Left cardiac atrium (tissue), 4 donors: ENCODE measurements around the gene CUX1. TPM values are rescaled to one million over a fixed set of nuclear protein-coding genes. Genes with fewer than 3 reads are reported as not detected.
"Not testable (repeated sequence)": the region's sequence is repeated elsewhere in the genome, so short reads cannot be mapped to it uniquely, and the experiment has no call there.

ENCODE experiments used
- ATAC-seq, 2 donors: fragments of 200-7000 bp; cut with Tn5 transposase; one replicate each; pipeline ENCODE4 v1.9.1; 2020; ENCODE audit warnings: mild to moderate bottlenecking in 2 of 2, moderate library complexity in 2 of 2
- DNase-seq: peaks from one replicate; pipeline ENCODE4 v3.0.0-alpha.2; 2020
- intact Hi-C, 2 donors: fragments of 100-400 bp; cut with DNase I; formaldehyde crosslinking; loops; one replicate each; pipeline versions ENCODE4 v1.14.1 to v1.15.1; 2022 to 2023
- total RNA-seq, 2 donors: library from RNA; stranded (reverse); fragmentation: NEBNext Ultra II Directional; extraction: Animal tissue kit (Norgen Biotek cat#: 25700); gene quantifications; one replicate each; pipeline ENCODE4 v1.2.1, GENCODE V29; 2021
- donor health status: DM: no; HTN: yes; CAD: no.
- donor health status: DM: no; HTN: yes; CAD: no; lungs with severe emphysema.
- donor health status: DM: yes; HTN: yes; CAD: no.
- donor health status: Dilated cardiomyopathy.

CUX1 gene
- total RNA-seq, 2 donors from 2014 or later, result 81.6 to 108 TPM

DNA sequence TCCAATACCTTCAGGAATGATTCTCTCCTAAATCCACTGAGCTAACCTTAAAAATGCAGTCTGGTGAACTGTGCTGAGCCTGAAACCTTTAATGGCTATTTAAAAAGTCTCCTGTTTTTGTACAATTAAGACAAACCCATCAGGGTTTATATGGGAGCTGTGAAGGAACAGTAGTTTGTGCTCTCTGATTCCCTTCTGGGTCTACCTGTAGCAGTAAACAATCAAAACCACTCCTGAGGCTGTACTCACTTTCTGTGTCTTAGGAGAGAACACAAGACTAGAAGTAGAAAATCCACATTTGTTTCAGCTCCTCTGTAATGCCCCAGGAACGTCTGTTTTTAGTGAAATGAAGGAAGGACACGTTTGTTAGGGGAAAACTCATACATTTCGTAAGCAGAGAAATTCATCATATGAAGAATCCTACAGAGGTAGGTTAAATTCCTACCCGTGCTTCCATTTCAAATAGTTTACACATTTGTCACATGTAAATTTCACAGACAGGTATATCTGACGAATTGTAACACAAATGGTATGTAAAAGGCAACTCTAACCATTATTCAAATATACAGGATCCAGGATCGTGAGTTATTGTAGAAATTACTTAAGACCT, 2.6 kb downstream of the CUX1 start:
- DNase-seq (no peak), ATAC-seq (no peak)
- intact Hi-C loops, result loop anchor here in 1 of 2 donors (5.0 kb wide), 3 partner anchors 37 to 412 kb away; no protein-coding TSS in a partner anchor

DNA sequence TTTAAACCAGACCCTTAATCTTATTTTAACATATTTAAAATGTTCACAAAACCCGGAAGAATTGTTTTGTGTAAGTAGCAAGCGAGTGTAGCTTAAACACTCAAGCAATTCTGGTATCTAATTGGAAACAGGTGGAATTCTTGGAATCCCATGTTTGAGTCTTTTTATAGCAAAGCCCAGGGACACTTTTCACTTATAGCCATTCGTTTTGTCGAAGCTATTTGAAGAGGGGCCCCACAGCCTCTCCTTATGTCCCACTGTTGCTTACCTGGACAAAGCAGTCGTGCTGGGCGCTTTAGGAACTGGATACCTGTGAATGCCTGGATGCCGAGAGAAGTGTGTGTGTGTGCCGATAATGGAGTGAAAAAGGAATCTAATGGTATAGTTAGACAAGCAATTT, 3.3 kb downstream of the CUX1 start:
- ATAC-seq, result no peak
- intact Hi-C loops, result no loop called here

GRCh38 chr7:101822632-101823031, 5.2 kb downstream of the CUX1 start:
- intact Hi-C loops, DNase-seq, ATAC-seq: not testable (repeated sequence)

More for the DNA sequence above, 3.3 kb downstream of the CUX1 start:
- DNase-seq, result no peak

GRCh38 chr7:101823096-101823495, 5.7 kb downstream of the CUX1 start:
- intact Hi-C loops, result no loop called here
- ATAC-seq, result peak in 1 of 2 donors; percentile 4
- DNase-seq, result no peak

- DNase-seq, result no peak
- intact Hi-C loops, result no loop called here
- no peak for ATAC-seq
These were observed 6.2 kb downstream of the CUX1 start for GRCh38 chr7:101823596-101823995.

GRCh38 chr7:101824440-101824839, 7.0 kb downstream of the CUX1 start:
- intact Hi-C loops, result no loop called here
- no peak for ATAC-seq

DNA sequence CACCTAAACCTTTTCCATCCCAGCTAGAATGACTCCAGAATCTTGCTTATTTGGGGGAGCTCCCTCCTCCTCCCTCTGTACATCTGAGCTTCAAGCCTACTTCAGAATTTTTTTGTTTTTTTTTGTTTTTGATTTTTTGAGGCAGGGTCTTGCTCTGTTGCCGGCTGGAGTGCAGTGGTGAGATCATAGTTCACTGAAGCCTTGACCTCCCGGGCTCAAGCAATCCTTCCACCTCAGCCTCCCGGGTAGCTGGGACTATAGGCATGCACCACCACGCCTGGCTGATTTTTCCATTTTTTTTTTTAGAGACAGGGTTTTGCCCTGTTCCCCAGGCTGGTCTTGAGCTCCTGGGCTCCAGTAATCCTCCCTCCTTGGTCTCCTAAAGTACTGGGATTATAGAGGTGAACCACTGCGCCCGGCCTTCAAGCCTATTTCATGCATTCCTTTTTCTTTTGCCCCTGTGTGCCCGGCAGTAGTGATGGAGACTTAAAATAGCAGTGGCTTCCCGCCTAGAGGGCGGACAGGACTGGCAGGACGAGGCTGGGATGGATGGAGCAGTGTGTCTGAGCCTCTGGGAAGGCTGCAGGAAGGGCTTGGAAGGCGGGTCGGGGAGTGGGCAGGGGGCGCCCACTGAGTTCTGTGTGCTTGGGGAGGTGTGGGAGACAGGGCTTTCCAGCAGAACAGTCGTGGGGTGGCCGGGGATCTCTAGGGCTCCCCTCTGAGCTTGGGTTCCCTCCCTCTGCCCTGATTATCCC, 8.8 kb downstream of the CUX1 start:
- intact Hi-C loops, result no loop called here
- ATAC-seq, result no peak
- no peak for DNase-seq

More at GRCh38 chr7:101824440-101824839, 7.0 kb downstream of the CUX1 start:
- no peak for DNase-seq

GRCh38 chr7:101828301-101829020, 11.0 kb downstream of the CUX1 start:
- peak in 1 of 2 donors; percentile 23 for ATAC-seq
- no peak for DNase-seq
- intact Hi-C loops, result no loop called here

DNA sequence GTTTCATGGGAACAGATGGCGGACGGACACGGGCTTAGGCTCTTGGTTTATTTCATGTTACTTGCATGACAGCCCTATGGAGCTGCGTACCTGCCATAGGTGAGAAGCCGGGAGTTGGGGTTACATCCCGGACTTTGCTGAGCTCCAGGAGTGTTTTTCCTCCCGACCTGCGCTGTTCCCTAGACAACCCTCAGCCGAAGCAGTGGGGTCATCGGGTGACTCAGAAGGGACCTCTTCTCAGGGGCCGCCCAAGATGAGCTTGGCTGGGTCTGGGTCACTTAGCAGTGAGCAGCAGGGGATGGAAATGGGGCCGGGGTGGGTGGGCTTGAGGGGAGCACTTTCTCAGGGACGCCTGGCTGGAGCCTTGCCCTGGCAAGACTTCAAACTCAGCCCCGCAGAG, 11.9 kb downstream of the CUX1 start:
- intact Hi-C loops, result no loop called here
- ATAC-seq, result no peak
- no peak for DNase-seq

GRCh38 chr7:101829821-101830220, 12.4 kb downstream of the CUX1 start:
- DNase-seq, result no peak
- intact Hi-C loops, result no loop called here
- no peak for ATAC-seq

DNA sequence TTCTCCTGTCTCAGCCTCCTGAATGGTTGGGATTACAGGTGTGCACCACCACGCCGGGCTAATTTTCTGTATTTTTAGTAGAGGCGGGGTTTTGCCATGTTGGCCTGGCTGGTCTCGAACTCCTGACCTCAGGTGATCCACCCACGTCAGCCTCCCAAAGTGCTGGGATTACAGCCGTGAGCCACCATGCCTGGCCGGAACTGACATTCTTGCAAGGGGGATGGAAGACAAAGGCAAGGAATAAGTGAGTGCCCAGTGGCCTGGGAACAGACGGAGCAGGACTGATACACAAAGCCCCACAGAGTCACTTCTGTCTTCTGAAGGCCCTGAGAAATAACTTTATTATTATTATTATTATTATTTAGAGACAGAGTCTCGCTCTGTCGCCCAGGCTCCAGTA, 14.0 kb downstream of the CUX1 start:
- ATAC-seq, DNase-seq, intact Hi-C loops: not testable (repeated sequence)

- DNase-seq (no peak), ATAC-seq (no peak)
- intact Hi-C loops, result no loop called here
These were observed 14.8 kb downstream of the CUX1 start for GRCh38 chr7:101832205-101832631.

DNA sequence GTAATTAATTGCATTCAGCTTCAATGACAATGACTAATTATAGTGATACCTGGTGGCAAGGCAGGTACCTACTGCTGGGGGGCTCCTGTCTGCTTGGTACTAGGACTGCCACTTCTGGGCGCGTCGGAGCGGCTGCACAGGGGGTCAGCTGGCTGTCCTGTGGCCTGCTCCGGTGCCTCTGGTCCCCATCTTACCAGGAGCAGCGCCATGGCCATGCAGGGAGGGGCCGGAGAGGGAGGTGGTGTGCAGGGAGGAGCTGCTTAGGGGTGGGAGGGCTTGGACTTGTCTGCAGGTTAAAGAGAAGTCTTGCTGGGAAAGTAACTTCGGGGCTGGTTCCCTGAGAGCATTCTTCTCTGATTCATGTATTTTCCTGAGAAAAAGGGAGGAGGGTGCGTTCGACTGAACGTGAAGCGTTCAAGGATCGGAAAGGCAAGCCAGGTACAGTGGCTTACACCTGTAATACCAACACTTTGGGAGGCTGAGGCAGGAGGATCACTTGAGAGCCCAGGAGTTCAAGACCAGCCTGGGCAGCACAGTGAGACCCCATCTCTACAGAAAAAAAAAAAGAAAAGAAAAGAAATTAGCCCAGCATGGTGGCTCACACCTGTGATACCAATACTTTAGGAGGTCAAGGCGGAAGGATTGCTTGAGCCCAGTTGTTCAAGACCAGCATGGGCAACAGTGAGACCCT, 15.4 kb downstream of the CUX1 start:
- DNase-seq, result no peak
- no peak for ATAC-seq
- intact Hi-C loops, result no loop called here

- DNase-seq (no peak), ATAC-seq (no peak)
- intact Hi-C loops, result no loop called here
These were observed 16.4 kb downstream of the CUX1 start for GRCh38 chr7:101833799-101834198.

- no peak for ATAC-seq
- intact Hi-C loops, result no loop called here
- no peak for DNase-seq
These were observed 17.7 kb downstream of the CUX1 start for GRCh38 chr7:101835136-101835535.

GRCh38 chr7:101837433-101837832, 20.0 kb downstream of the CUX1 start:
- DNase-seq, intact Hi-C loops, ATAC-seq: not testable (repeated sequence)

- intact Hi-C loops, result no loop called here
- ATAC-seq (peak; percentile 59 to 88), DNase-seq (no peak)
These were observed 21.5 kb downstream of the CUX1 start for GRCh38 chr7:101838837-101839483.

- no peak for DNase-seq
- intact Hi-C loops, result no loop called here
- no peak for ATAC-seq
These were observed 23.9 kb downstream of the CUX1 start for GRCh38 chr7:101841328-101841727.
